ENCODE measurements around the gene RAPGEF1. TPM values are rescaled to one million over a fixed set of nuclear protein-coding genes. Genes with fewer than 3 reads are reported as not detected.
A peak's percentile ranks its signal among the peaks of the same experiment; 100 is the strongest.

The RAPGEF1 gene
- total and polyA plus RNA-seq, 2 of the 13 experiments (the other 11 are each of a cell fraction or from before 2014, with no cell fraction given), result 21.2 to 38.9 TPM

- TF ChIP-seq KLF16 (CRISPR knock-in tag; IDR thresholded peaks at IDR 0.05), result peak in 1 of 2 experiments; percentile 85; a peak in 2 of 4 replicates
- TF ChIP-seq POGK (CRISPR knock-in tag; conservative IDR thresholded peaks at IDR 0.05), result no peak
- TF ChIP-seq, protein P1, sequence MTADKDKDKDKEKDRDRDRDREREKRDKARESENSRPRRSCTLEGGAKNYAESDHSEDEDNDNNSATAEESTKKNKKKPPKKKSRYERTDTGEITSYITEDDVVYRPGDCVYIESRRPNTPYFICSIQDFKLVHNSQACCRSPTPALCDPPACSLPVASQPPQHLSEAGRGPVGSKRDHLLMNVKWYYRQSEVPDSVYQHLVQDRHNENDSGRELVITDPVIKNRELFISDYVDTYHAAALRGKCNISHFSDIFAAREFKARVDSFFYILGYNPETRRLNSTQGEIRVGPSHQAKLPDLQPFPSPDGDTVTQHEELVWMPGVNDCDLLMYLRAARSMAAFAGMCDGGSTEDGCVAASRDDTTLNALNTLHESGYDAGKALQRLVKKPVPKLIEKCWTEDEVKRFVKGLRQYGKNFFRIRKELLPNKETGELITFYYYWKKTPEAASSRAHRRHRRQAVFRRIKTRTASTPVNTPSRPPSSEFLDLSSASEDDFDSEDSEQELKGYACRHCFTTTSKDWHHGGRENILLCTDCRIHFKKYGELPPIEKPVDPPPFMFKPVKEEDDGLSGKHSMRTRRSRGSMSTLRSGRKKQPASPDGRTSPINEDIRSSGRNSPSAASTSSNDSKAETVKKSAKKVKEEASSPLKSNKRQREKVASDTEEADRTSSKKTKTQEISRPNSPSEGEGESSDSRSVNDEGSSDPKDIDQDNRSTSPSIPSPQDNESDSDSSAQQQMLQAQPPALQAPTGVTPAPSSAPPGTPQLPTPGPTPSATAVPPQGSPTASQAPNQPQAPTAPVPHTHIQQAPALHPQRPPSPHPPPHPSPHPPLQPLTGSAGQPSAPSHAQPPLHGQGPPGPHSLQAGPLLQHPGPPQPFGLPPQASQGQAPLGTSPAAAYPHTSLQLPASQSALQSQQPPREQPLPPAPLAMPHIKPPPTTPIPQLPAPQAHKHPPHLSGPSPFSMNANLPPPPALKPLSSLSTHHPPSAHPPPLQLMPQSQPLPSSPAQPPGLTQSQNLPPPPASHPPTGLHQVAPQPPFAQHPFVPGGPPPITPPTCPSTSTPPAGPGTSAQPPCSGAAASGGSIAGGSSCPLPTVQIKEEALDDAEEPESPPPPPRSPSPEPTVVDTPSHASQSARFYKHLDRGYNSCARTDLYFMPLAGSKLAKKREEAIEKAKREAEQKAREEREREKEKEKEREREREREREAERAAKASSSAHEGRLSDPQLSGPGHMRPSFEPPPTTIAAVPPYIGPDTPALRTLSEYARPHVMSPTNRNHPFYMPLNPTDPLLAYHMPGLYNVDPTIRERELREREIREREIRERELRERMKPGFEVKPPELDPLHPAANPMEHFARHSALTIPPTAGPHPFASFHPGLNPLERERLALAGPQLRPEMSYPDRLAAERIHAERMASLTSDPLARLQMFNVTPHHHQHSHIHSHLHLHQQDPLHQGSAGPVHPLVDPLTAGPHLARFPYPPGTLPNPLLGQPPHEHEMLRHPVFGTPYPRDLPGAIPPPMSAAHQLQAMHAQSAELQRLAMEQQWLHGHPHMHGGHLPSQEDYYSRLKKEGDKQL (CRISPR knock-in tag; IDR thresholded peaks at IDR 0.05; ENCODE audit: low read depth), result peak; percentile 79; the same call in 1 of the 2 replicates
- no peak for TF ChIP-seq ZFP62 (CRISPR knock-in tag; IDR thresholded peaks at IDR 0.05)
- TF ChIP-seq TRAFD1 (CRISPR knock-in tag; IDR thresholded peaks at IDR 0.05; ENCODE audit: borderline replicate concordance), result no peak
- TF ChIP-seq HNRNPL (IDR thresholded peaks at IDR 0.05; ENCODE audit: low read depth, low read length), result 0 out of 2 replicates have a peak, but pooled peaks have one; percentile 43
- TF ChIP-seq, protein P2, sequence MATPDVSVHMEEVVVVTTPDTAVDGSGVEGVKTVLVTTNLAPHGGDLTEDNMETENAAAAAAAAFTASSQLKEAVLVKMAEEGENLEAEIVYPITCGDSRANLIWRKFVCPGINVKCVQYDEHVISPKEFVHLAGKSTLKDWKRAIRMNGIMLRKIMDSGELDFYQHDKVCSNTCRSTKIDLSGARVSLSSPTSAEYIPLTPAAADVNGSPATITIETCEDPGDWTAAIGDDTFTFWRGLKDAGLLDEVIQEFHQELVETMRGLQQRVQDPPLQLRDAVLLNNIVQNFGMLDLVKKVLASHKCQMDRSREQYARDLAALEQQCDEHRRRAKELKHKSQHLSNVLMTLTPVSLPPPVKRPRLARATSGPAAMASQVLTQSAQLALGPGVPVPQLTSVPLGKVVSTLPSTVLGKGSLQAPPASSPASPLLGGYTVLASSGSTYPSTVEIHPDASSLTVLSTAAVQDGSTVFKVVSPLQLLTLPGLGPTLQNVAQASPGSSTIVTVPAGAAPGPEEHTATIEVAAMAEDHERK (CRISPR knock-in tag; IDR thresholded peaks at IDR 0.05; ENCODE audit: low read depth), result no peak; the same call in 1 of the 2 replicates
- TF ChIP-seq ZNF549 (CRISPR knock-in tag; IDR thresholded peaks at IDR 0.05), result no peak
- no peak for TF ChIP-seq KDM1A (CRISPR knock-in tag; IDR thresholded peaks at IDR 0.05)
- no peak for TF ChIP-seq ZNF343 (CRISPR knock-in tag; IDR thresholded peaks at IDR 0.05)
- no peak for TF ChIP-seq ZKSCAN5 (CRISPR knock-in tag; IDR thresholded peaks at IDR 0.05)
- peak; percentile 90 for TF ChIP-seq KDM3A (CRISPR knock-in tag; IDR thresholded peaks at IDR 0.05; ENCODE audit: low read depth)
- no peak for TF ChIP-seq SRSF4 (IDR thresholded peaks at IDR 0.05; ENCODE audit: low read depth, low read length, poor library complexity, severe bottlenecking)
- no peak for TF ChIP-seq SNAPC2 (CRISPR knock-in tag; IDR thresholded peaks at IDR 0.05)
- no peak for TF ChIP-seq JDP2 (CRISPR knock-in tag; IDR thresholded peaks at IDR 0.05; ENCODE audit: borderline replicate concordance)
- TF ChIP-seq ZNF263 (CRISPR knock-in tag; IDR thresholded peaks at IDR 0.05), result peak; percentile 81
- 0 out of 2 replicates have a peak, but pooled peaks have one; percentile 27 for TF ChIP-seq ZNF777 (CRISPR knock-in tag; IDR thresholded peaks at IDR 0.05)
- no peak for TF ChIP-seq ZNF30 (CRISPR knock-in tag; IDR thresholded peaks at IDR 0.05)
- no peak for TF ChIP-seq MATR3 (CRISPR knock-in tag; IDR thresholded peaks at IDR 0.05)
Measured at GRCh38 chr9:131605770-131606590, 133.9 kb downstream of the RAPGEF1 start (continued).
